ENCODE data around the gene ENTREP1.

DNA sequence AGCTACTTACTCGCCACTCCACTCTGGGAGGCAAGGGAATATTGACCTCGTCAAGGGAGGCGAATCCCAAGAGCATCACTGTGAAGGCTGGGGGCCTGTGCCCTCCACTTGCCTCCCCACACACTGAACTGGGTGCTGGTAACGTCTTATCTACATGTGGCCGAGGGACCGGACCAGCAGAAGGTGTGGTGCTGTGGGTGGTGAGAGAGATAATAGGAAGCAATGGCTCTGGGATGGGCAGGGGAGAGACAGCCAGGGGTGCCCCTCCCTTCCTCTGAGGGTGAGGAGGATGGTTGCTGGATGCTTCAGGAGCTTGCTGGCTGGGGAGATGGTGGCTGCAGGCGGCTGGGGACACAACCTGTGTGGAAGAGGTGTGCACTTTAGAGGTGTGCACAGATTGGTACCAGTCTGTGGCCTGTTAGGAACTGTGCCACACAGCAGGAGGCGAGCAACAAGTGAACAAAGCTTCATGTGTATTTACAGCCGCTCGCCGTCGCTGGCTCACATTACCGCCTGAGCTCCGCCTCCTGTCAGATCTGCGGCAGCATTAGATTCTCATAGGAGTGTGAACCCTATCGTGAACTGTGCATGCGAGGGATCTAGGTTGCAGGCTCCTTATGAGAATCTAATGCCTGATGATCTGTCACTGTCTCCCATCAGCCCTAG is 100.3 kb downstream of the ENTREP1 start:
- TF ChIP-seq, protein P1, sequence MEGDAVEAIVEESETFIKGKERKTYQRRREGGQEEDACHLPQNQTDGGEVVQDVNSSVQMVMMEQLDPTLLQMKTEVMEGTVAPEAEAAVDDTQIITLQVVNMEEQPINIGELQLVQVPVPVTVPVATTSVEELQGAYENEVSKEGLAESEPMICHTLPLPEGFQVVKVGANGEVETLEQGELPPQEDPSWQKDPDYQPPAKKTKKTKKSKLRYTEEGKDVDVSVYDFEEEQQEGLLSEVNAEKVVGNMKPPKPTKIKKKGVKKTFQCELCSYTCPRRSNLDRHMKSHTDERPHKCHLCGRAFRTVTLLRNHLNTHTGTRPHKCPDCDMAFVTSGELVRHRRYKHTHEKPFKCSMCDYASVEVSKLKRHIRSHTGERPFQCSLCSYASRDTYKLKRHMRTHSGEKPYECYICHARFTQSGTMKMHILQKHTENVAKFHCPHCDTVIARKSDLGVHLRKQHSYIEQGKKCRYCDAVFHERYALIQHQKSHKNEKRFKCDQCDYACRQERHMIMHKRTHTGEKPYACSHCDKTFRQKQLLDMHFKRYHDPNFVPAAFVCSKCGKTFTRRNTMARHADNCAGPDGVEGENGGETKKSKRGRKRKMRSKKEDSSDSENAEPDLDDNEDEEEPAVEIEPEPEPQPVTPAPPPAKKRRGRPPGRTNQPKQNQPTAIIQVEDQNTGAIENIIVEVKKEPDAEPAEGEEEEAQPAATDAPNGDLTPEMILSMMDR (IDR thresholded peaks at IDR 0.05; ENCODE audit: low read length) = no peak
- no peak for TF ChIP-seq EZH2 (IDR thresholded peaks at IDR 0.05; ENCODE audit: borderline replicate concordance, low read length)
